Measurements from ENCODE around the gene ACVR2A. TPM values are rescaled to one million over a fixed set of nuclear protein-coding genes. Genes with fewer than 3 reads are reported as not detected.

ACVR2A gene
- total and polyA plus RNA-seq, 3 experiments from 2014 or later = 1.4 to 3.2 (median 2.5) TPM

GRCh38 chr2:147977679-147978078, 132.8 kb downstream of the ACVR2A start:
- DNase-seq = no peak
- Histone ChIP-seq H3K27me3 (ENCODE audit: insufficient read depth, low read length, poor library complexity, severe bottlenecking) (no peaks in the 10 kb centered on the region), H3K9me3 (ENCODE audit: low read length) (no peaks in the 10 kb centered on the region), H3K4me3 (ENCODE audit: low read length) (no peak overlapping the region), H3K4me1 (ENCODE audit: insufficient read depth, low read length) (no peaks in the 10 kb centered on the region), H3K27ac (ENCODE audit: low read depth, low read length) (no peak overlapping the region), H3K36me3 (ENCODE audit: insufficient read depth, low read length) (no peaks in the 10 kb centered on the region)
- peaks cover 0 to 10% (median 0%) of the 10 kb centered on the region in 5 donors for H3K9me3 Mint-ChIP-seq
- POLR2A ChIA-PET = no interaction called here
- H3K27me3 Mint-ChIP-seq = no peaks in the 10 kb centered on the region
- no peak overlapping the region for H3K4me3 Mint-ChIP-seq
- H3K27ac Mint-ChIP-seq = no peak overlapping the region
- H3K4me1 Mint-ChIP-seq = peaks cover 29 to 71% (median 47%) of the 10 kb centered on the region in 3 donors
- CTCF ChIA-PET = no interaction called here
- peaks cover 13 to 30% (median 13%) of the 10 kb centered on the region in 3 donors for H3K36me3 Mint-ChIP-seq

Other genes starting within 250 kb of the ACVR2A start
- 10 to 100 TPM; 34.8 to 35.4 TPM for gene ORC4, start 175.7 kb downstream of the ACVR2A start, total RNA-seq
- 39.3 TPM for gene ORC4, start 175.7 kb downstream of the ACVR2A start, polyA plus RNA-seq
- 10 to 100 TPM; 15.2 to 18.3 TPM for gene MBD5, start 176.1 kb downstream of the ACVR2A start, total RNA-seq
- gene MBD5, start 176.1 kb downstream of the ACVR2A start, polyA plus RNA-seq = 16.9 TPM

Data from CD8-positive, alpha-beta memory T cell (primary cell).